K562 (cell line): ENCODE results near the gene ARPC4. TPM values are rescaled to one million over a fixed set of nuclear protein-coding genes. Genes with fewer than 3 reads are reported as not detected.

Experiments
- ATAC-seq: fragments of 200-7000 bp; cut with Tn5 transposase; 3 replicates; pipeline ENCODE4 v1.9.1; 2020; ENCODE audit warnings: moderate library complexity
- BruUV-seq: library from RNA; stranded (reverse); fragments of 400-500 nt; replicated peaks from 2 replicates; lab custom pipeline; 2021; lab: Mats Ljungman, UMichigan
- CTCF ChIA-PET: fragments of 300-600 bp; formaldehyde crosslinking; extraction: SDS; loops from one replicate; lab custom pipeline; 2021; ENCODE audit warnings: low intra/inter-chr PET ratio; lab: Yijun Ruan, JAX
- POLR2A ChIA-PET: fragments of 300-600, 350-650 bp; sonication (Branson Sonifier 250); formaldehyde crosslinking; extraction: SDS; loops from one replicate; lab custom pipeline; 2021; ENCODE audit warnings: antibody characterized with exemption, inconsistent platforms; lab: Yijun Ruan, JAX
- DNase-seq, 4 experiments: peaks; one replicate each; pipeline versions ENCODE4 v3.0.0 to v3.0.0-alpha.2; 2011 to 2018; ENCODE audit warnings: low spot score in 3 of 4, mixed read lengths in 3 of 4; ENCODE audit errors: extremely low read depth in 1 of 4
- FAIRE-seq: peaks from 2 replicates; lab custom pipeline; 2011; peaks lifted over from hg19 to GRCh38; lab: Jason Lieb, UNC
- H2AFZ ChIP-seq: 2 replicates; pipeline ENCODE4 v1.6.0; 2011; ENCODE audit warnings: low read depth, low read length, control low read depth, inconsistent platforms
- H3K27ac ChIP-seq: fragments of 200-600 bp; 3 replicates; pipeline ENCODE4 v1.8.0; 2011; ENCODE audit warnings: low read depth, mild to moderate bottlenecking, control low read depth, inconsistent platforms, low read length, moderate library complexity, mixed read lengths; ENCODE audit errors: extremely low read depth
- H3K27me3 ChIP-seq, 2 experiments: fragments of 300-600 bp in 1 of 2; 2 replicates in 1 of 2; 3 replicates in 1 of 2; pipeline versions ENCODE4 v1.6.0 to v1.8.0; 2011; ENCODE audit warnings: inconsistent platforms in 2 of 2, low read length in 2 of 2, mild to moderate bottlenecking in 1 of 2, mixed read lengths in 1 of 2, moderate library complexity in 1 of 2; ENCODE audit not compliant: control insufficient read depth in 2 of 2, insufficient read depth in 2 of 2
- H3K36me3 ChIP-seq: fragments of 300-600 bp; 3 replicates; pipeline ENCODE4 v1.8.0; 2011; ENCODE audit warnings: mild to moderate bottlenecking, low read length, inconsistent platforms; ENCODE audit not compliant: control insufficient read depth, insufficient read depth
- H3K4me1 ChIP-seq, 2 experiments: fragments of 200-600 bp in 1 of 2; replicated peaks in 1 of 2; 2 replicates in 1 of 2; 3 replicates in 1 of 2; pipeline versions ENCODE4 v1.5.1 to v1.8.0; 2011; ENCODE audit warnings: inconsistent platforms in 2 of 2, low read length in 2 of 2, mild to moderate bottlenecking in 1 of 2, mixed read lengths in 1 of 2, moderate library complexity in 1 of 2; ENCODE audit not compliant: control insufficient read depth in 2 of 2, insufficient read depth in 2 of 2
- H3K4me2 ChIP-seq: 2 replicates; pipeline ENCODE4 v1.6.1; 2011; ENCODE audit warnings: low read length, control low read depth, inconsistent platforms, mixed read lengths; ENCODE audit not compliant: insufficient read depth
- H3K4me3 ChIP-seq: fragments of 200-600 bp; sonication (generic), shearing (Covaris generic); 2 replicates; pipeline ENCODE4 v1.5.1; 2016; ENCODE audit warnings: control low read depth, inconsistent platforms
- H3K79me2 ChIP-seq: fragments of 200-600 bp; 3 replicates; pipeline ENCODE4 v1.8.0; 2011; ENCODE audit warnings: low read length, inconsistent platforms; ENCODE audit not compliant: control insufficient read depth, insufficient read depth
- H3K9ac ChIP-seq, 2 experiments: 2 replicates each; pipeline versions ENCODE4 v1.6.0 to v1.6.1; 2011; ENCODE audit warnings: low read depth in 2 of 2, low read length in 2 of 2, control low read depth in 1 of 2, inconsistent platforms in 1 of 2, mild to moderate bottlenecking in 1 of 2, mixed read lengths in 1 of 2; ENCODE audit not compliant: insufficient read depth in 1 of 2
- H3K9me1 ChIP-seq: one replicate; pipeline ENCODE4 v1.6.0; 2011; ENCODE audit warnings: inconsistent platforms, mild to moderate bottlenecking, low read length, moderate library complexity; ENCODE audit not compliant: control insufficient read depth, insufficient read depth
- H3K9me3 ChIP-seq: replicated peaks from 2 replicates; pipeline ENCODE4 v1.5.1; 2011; ENCODE audit warnings: low read depth, low read length, inconsistent platforms; ENCODE audit not compliant: control insufficient read depth, insufficient read depth
- H4K20me1 ChIP-seq: replicated peaks from 2 replicates; pipeline ENCODE4 v1.6.1; 2011; ENCODE audit warnings: low read length, inconsistent platforms, mixed read lengths; ENCODE audit not compliant: control insufficient read depth, insufficient read depth
- BHLHE40 ChIP-seq: IDR thresholded peaks from 2 replicates; pipeline ENCODE4 v1.6.1; 2011; ENCODE audit warnings: low read length, improper control_type of control experiment
- CREB5 ChIP-seq: fragments of 250-450 bp; sonication (Bioruptor Pico); IDR thresholded peaks from 2 replicates; pipeline ENCODE4 v1.5.0; 2020; ENCODE audit warnings: mild to moderate bottlenecking
- CREM ChIP-seq: IDR thresholded peaks from 2 replicates; pipeline ENCODE4 v1.6.1; 2014; ENCODE audit warnings: antibody characterized with exemption, low read depth
- MTF1 ChIP-seq: fragments of 250-450 bp; sonication (Bioruptor Pico); IDR thresholded peaks from 2 replicates; pipeline ENCODE4 v1.9.0; 2021; ENCODE audit warnings: moderate library complexity, mild to moderate bottlenecking, inconsistent platforms, borderline replicate concordance
- NFIX ChIP-seq: fragments of 250-450 bp; sonication (Bioruptor Pico); IDR thresholded peaks from 2 replicates; pipeline ENCODE4 v1.4.0; 2020; ENCODE audit warnings: low read depth, mild to moderate bottlenecking, moderate library complexity
- SMARCB1 ChIP-seq: IDR thresholded peaks from 2 replicates; pipeline ENCODE4 v1.6.1; 2011; ENCODE audit warnings: improper control_type of control experiment, low read depth; ENCODE audit not compliant: insufficient read length
- WGBS: fragments of 100-300 bp; shearing (Covaris generic); methylation state at CpG from one replicate; pipeline ENCODE4 v1.1.6; 2016; ENCODE audit warnings: low coverage, mixed read lengths; ENCODE audit not compliant: insufficient coverage; ENCODE audit errors: missing lambda C conversion rate; 5-methylcytosine and 5-hydroxymethylcytosine counted together
- in situ Hi-C: fragments of 300-500 bp; cut with MboI; formaldehyde crosslinking; loops from 4 replicates; pipeline ENCODE4 v1.15.0; 2018; ENCODE audit warnings: inconsistent platforms, mixed read lengths
- intact Hi-C: fragments of 100-400 bp; cut with micrococcal nuclease; formaldehyde crosslinking; loops from 2 replicates; pipeline ENCODE4 v1.14.2; 2022
- polyA plus RNA-seq, 8 experiments: library from polyadenylated mRNA; depleted of rRNA in 4 of 8; stranded (reverse) in 5 of 8; unstranded in 3 of 8; fragments of >200 nt; fragmentation: Nextera tagmentation in 2 of 8; fragmentation: Illumina TruSeq in 1 of 8; extraction: Ambion mirVana in 2 of 8; extraction: Trizol in 1 of 8; gene quantifications; 2 replicates each; pipeline versions ENCODE4 v1.2.1 to v1.2.3, GENCODE V29; 2011 to 2014; ENCODE audit warnings: inconsistent platforms in 1 of 8, missing spikeins in 1 of 8
- total RNA-seq, 7 experiments: library from RNA; depleted of rRNA in 6 of 7; stranded (reverse); fragments of >200 nt in 6 of 7; fragmentation: Illumina TruSeq in 2 of 7; extraction: Trizol in 2 of 7; gene quantifications; 2 replicates each; pipeline versions ENCODE4 v1.2.1 to v1.2.3, GENCODE V29; 2011 to 2021; ENCODE audit warnings: low replicate concordance in 1 of 7
- TF ChIP-seq, protein P1 (sequence below): IDR thresholded peaks from 3 replicates; pipeline ENCODE4 v1.6.1; 2011; ENCODE audit warnings: borderline replicate concordance, mild to moderate bottlenecking; ENCODE audit not compliant: insufficient read length, insufficient read depth
- TF ChIP-seq, protein P2 (sequence below): fragments of 450-650 bp; conservative IDR thresholded peaks from 2 replicates; pipeline ENCODE4 v1.6.1; 2016; ENCODE audit warnings: missing genetic modification characterization, low read depth, mild to moderate bottlenecking, missing compliant biosample characterization, moderate library complexity

ARPC4 gene
- total and polyA plus RNA-seq, 9 of the 15 experiments (the other 6 are each of a cell fraction or from before 2014, with no cell fraction given), result 20.1 to 153 (median 119) TPM

DNA sequence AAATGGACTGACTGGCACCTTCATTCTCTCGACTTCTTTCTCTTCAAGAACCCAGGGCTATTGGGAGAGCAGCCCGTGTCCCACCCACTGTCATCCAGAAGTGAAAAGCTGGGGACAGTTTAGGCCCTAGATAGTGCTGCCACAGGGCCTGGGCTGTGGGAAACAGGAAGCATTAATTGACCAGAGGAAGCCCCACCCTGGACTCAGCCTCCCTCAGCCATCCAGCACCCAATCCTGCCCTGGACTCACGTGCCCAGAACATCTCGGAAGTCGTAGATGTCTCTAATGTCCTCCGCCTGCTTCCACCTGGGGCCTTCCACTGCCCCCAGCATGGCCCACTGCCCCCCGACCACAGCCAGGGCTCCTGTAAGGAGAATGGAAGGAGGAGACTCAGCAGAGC is 25.5 kb upstream of the ARPC4 start:
- no peak overlapping the region for H3K4me2 ChIP-seq

DNA sequence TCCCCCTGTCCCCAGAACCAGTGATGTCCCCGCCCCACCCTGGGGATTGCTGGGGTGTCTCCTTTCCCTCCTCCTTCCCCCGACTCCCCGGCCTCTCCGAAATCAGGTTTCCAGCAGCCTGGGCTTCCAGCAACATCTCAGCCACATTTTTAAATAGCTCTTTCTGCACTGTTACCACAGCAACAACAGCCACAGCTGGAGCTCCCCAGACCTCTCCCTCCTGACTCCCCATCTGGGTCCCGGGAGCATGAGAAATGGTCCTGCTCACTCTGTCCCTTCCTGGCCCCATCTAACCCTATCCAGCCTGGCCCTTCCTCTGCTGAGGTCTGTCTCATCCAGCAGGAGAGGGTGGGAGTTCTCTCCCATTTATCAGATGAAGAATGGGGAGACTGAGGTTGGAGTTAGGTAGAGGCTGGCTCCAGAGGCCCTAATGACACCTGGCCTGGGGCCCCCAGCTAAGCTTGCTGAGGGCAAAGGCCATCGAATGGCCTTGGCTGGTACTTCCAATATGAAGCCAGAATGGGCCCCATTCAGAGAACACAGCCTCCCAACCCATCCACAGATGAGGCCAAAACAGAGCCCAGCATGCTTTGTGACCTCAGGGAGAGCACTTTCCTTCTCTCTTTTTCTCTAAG is 24.6 kb upstream of the ARPC4 start:
- Histone ChIP-seq H3K27me3 (no peaks in the 10 kb centered on the region), H3K79me2 (no peaks in the 10 kb centered on the region), H3K27ac (no peak overlapping the region), H4K20me1 (no peaks in the 10 kb centered on the region), H3K9ac (peak overlapping the region in 1 of 2 experiments; percentile 66; a peak in 1 of 4 replicates), H3K9me3 (no peaks in the 10 kb centered on the region), H3K4me1 (peaks cover 0 to 19% of the 10 kb centered on the region in 2 experiments; a peak in 3 of 5 replicates), H3K36me3 (no peaks in the 10 kb centered on the region), H3K4me3 (no peak overlapping the region), H3K9me1 (no peaks in the 10 kb centered on the region), H3K4me2 (no peak overlapping the region), H2AFZ (no peak overlapping the region)
- in situ Hi-C loops (no loop called here), intact Hi-C loops (no loop called here)
- WGBS, result 55% methylated on average over 6 of the region's 6 CpGs
- ChIA-PET POLR2A (interaction anchor here (0.8 to 1.3 kb wide), 3 partner anchors 14 to 17 kb away, joined by 3 to 6 read pairs (median 4); no protein-coding TSS in a partner anchor), CTCF (no interaction called here)
- ATAC-seq (no peak), FAIRE-seq (no peak), DNase-seq (no peak)
- BruUV-seq, result no TSS peak
- TF ChIP-seq SMARCB1, result no peak
- no peak for TF ChIP-seq NFIX (CRISPR knock-in tag)
- TF ChIP-seq, protein P1, sequence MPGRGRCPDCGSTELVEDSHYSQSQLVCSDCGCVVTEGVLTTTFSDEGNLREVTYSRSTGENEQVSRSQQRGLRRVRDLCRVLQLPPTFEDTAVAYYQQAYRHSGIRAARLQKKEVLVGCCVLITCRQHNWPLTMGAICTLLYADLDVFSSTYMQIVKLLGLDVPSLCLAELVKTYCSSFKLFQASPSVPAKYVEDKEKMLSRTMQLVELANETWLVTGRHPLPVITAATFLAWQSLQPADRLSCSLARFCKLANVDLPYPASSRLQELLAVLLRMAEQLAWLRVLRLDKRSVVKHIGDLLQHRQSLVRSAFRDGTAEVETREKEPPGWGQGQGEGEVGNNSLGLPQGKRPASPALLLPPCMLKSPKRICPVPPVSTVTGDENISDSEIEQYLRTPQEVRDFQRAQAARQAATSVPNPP, result no peak
- TF ChIP-seq CREB5 (CRISPR knock-in tag), result no peak
- TF ChIP-seq MTF1 (CRISPR knock-in tag), result no peak
- no peak for TF ChIP-seq CREM

More for the DNA sequence above, 25.5 kb upstream of the ARPC4 start:
- Histone ChIP-seq H3K4me1 (peaks cover 0 to 19% of the 10 kb centered on the region in 2 experiments; a peak in 3 of 5 replicates), H2AFZ (no peak overlapping the region), H3K9me1 (no peaks in the 10 kb centered on the region), H3K79me2 (no peaks in the 10 kb centered on the region), H3K27ac (no peak overlapping the region), H3K36me3 (no peaks in the 10 kb centered on the region)
- BruUV-seq, result no TSS peak
- intact Hi-C loops, result no loop called here
- POLR2A ChIA-PET, result interaction anchor here (0.7 to 1.3 kb wide), 6 partner anchors 11 to 20 kb away, joined by 3 to 5 read pairs (median 4); no protein-coding TSS in a partner anchor
- peak; percentile 54; the same call in 1 of the 2 replicates for TF ChIP-seq BHLHE40
- TF ChIP-seq, protein P2, sequence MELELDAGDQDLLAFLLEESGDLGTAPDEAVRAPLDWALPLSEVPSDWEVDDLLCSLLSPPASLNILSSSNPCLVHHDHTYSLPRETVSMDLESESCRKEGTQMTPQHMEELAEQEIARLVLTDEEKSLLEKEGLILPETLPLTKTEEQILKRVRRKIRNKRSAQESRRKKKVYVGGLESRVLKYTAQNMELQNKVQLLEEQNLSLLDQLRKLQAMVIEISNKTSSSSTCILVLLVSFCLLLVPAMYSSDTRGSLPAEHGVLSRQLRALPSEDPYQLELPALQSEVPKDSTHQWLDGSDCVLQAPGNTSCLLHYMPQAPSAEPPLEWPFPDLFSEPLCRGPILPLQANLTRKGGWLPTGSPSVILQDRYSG (tag), result no peak
- TF ChIP-seq, all 486 proteins: peak for 1
- Histone ChIP-seq H3K4me3 (no peak overlapping the region), H3K9ac (peak overlapping the region in 1 of 2 experiments; percentile 85; a peak in 2 of 4 replicates), H3K27me3 (no peaks in the 10 kb centered on the region), H4K20me1 (no peaks in the 10 kb centered on the region), H3K9me3 (no peaks in the 10 kb centered on the region)
- WGBS, result 42% methylated on average over 7 of the region's 7 CpGs
- DNase-seq (no peak), FAIRE-seq (no peak), ATAC-seq (no peak)
- in situ Hi-C loops, result no loop called here
- CTCF ChIA-PET, result no interaction called here
